Left lung (tissue), 10 donors: ENCODE measurements around the gene ARHGAP15. TPM values are rescaled to one million over a fixed set of nuclear protein-coding genes. Genes with fewer than 3 reads are reported as not detected.

Experiments used
- ATAC-seq: fragments of 200-7000 bp; cut with Tn5 transposase; one replicate; pipeline ENCODE4 v1.9.1; 2020; ENCODE audit warnings: moderate library complexity
- DNase-seq, 4 donors: peaks; one replicate each; pipeline ENCODE4 v3.0.0-alpha.2; 2013 to 2020
- H3K27ac ChIP-seq, 2 donors: fragments of 200-600 bp; sonication (generic) in 1 of 2; one replicate each; pipeline versions ENCODE4 v1.5.0 to v1.8.0; 2020 to 2021
- H3K27me3 ChIP-seq, 2 donors: fragments of 200-600 bp; sonication (generic) in 1 of 2; one replicate each; pipeline versions ENCODE4 v1.5.0 to v1.8.0; 2020 to 2021
- H3K36me3 ChIP-seq, 2 donors: fragments of 200-600 bp; sonication (generic) in 1 of 2; one replicate each; pipeline versions ENCODE4 v1.5.0 to v1.8.0; 2020 to 2021
- H3K4me1 ChIP-seq, 2 donors: fragments of 200-600 bp; one replicate each; pipeline ENCODE4 v1.8.0; 2021
- H3K4me3 ChIP-seq, 2 donors: fragments of 200-600 bp; sonication (generic) in 1 of 2; one replicate each; pipeline versions ENCODE4 v1.5.0 to v1.8.0; 2020 to 2021; ENCODE audit warnings: mild to moderate bottlenecking in 1 of 2
- H3K9me3 ChIP-seq, 2 donors: fragments of 200-600 bp; sonication (generic) in 1 of 2; one replicate each; pipeline versions ENCODE4 v1.5.0 to v1.8.0; 2020 to 2021
- CTCF ChIP-seq, 2 donors: fragments of 200-600 bp; sonication (generic) in 1 of 2; IDR thresholded peaks; one replicate each; pipeline versions ENCODE4 v1.5.0 to v1.8.0; 2021; ENCODE audit warnings: antibody characterized with exemption in 2 of 2
- intact Hi-C, 2 donors: fragments of 100-400 bp; cut with DNase I; formaldehyde crosslinking; loops; one replicate each; pipeline versions ENCODE4 v1.11.2 to v1.14.2; 2022
- polyA plus RNA-seq, 6 donors: library from polyadenylated mRNA; unstranded; fragments of 120-200 nt; gene quantifications; one replicate each; pipeline ENCODE4 v1.2.1, GENCODE V29; 2013; ENCODE audit not compliant: insufficient read length in 6 of 6
- total RNA-seq, 2 donors: library from RNA; stranded (reverse); fragmentation: NEBNext Ultra II Directional; extraction: Animal tissue kit (Norgen Biotek cat#: 25700); gene quantifications; one replicate each; pipeline ENCODE4 v1.2.1, GENCODE V29; 2021
- donor health status: DM: no; HTN: yes; CAD: no.
- donor health status: DM: no; HTN: no; CAD: no.

ARHGAP15 gene
- total and polyA plus RNA-seq, 8 donors = 16.8 to 48.3 (median 30.2) TPM

GRCh38 chr2:143629340-143629739 lies 500.1 kb downstream of the ARHGAP15 start:
- ATAC-seq = no peak
- no peak for TF ChIP-seq CTCF (IDR thresholded peaks at IDR 0.05)
- no peak for DNase-seq

GRCh38 chr2:143632751-143633374 lies 503.6 kb downstream of the ARHGAP15 start:
- Histone ChIP-seq H3K4me1 (no peaks in the 10 kb centered on the region), H3K27me3 (no peaks in the 10 kb centered on the region), H3K9me3 (peaks cover 0 to 13% of the 10 kb centered on the region in 2 donors), H3K27ac (no peak overlapping the region), H3K36me3 (no peaks in the 10 kb centered on the region), H3K4me3 (no peak overlapping the region)
- intact Hi-C loops = no loop called here
- no peak for TF ChIP-seq CTCF (IDR thresholded peaks at IDR 0.05)
- peak; percentile 28 for ATAC-seq
- no peak for DNase-seq

More at GRCh38 chr2:143629340-143629739, 500.1 kb downstream of the ARHGAP15 start:
- H3K27ac ChIP-seq = no peak overlapping the region
- no peaks in the 10 kb centered on the region for H3K4me1 ChIP-seq
- H3K9me3 ChIP-seq = no peaks in the 10 kb centered on the region
- intact Hi-C loops = no loop called here
- peaks cover 0 to 16% of the 10 kb centered on the region in 2 donors for H3K36me3 ChIP-seq
- no peaks in the 10 kb centered on the region for H3K27me3 ChIP-seq
- no peak overlapping the region for H3K4me3 ChIP-seq

GRCh38 chr2:143633419-143633818 lies 504.2 kb downstream of the ARHGAP15 start:
- H3K27me3 ChIP-seq = no peaks in the 10 kb centered on the region
- no peaks in the 10 kb centered on the region for H3K36me3 ChIP-seq
- H3K4me3 ChIP-seq = no peak overlapping the region
- intact Hi-C loops = no loop called here
- DNase-seq (no peak), ATAC-seq (no peak)
- no peak overlapping the region for H3K27ac ChIP-seq
- H3K4me1 ChIP-seq = no peaks in the 10 kb centered on the region
- peaks cover 0 to 13% of the 10 kb centered on the region in 2 donors for H3K9me3 ChIP-seq
- no peak for TF ChIP-seq CTCF (IDR thresholded peaks at IDR 0.05)

GRCh38 chr2:143635302-143635701 lies 506.1 kb downstream of the ARHGAP15 start:
- intact Hi-C loops = no loop called here
- DNase-seq = peak in 2 of 4 donors; percentile 36 to 43

GRCh38 chr2:143635936-143636335 lies 506.7 kb downstream of the ARHGAP15 start:
- H3K9me3 ChIP-seq = peaks cover 0 to 13% of the 10 kb centered on the region in 2 donors
- intact Hi-C loops = no loop called here
- H3K4me3 ChIP-seq = no peak overlapping the region
- DNase-seq = no peak
- no peak for ATAC-seq
- no peaks in the 10 kb centered on the region for H3K4me1 ChIP-seq
- H3K27me3 ChIP-seq = no peaks in the 10 kb centered on the region
- no peaks in the 10 kb centered on the region for H3K36me3 ChIP-seq
- TF ChIP-seq CTCF (IDR thresholded peaks at IDR 0.05) = no peak
- H3K27ac ChIP-seq = no peak overlapping the region

More at GRCh38 chr2:143635302-143635701, 506.1 kb downstream of the ARHGAP15 start:
- Histone ChIP-seq H3K27me3 (no peaks in the 10 kb centered on the region), H3K4me3 (no peak overlapping the region), H3K9me3 (peaks cover 0 to 13% of the 10 kb centered on the region in 2 donors), H3K4me1 (no peaks in the 10 kb centered on the region), H3K27ac (no peak overlapping the region), H3K36me3 (no peaks in the 10 kb centered on the region)
- TF ChIP-seq CTCF (IDR thresholded peaks at IDR 0.05) = no peak
- ATAC-seq = peak; percentile 94
